SIG-M5 treated with dmso at 0.1 percent for 504 hours (cell line): ENCODE data around the gene CUBN.

Experiments used
- DNase-seq: peaks from one replicate; lab custom pipeline; 2025; ENCODE audit not compliant: unreplicated experiment; lab: John Stamatoyannopoulos, UW

Gene CUBN

GRCh38 chr10:17073725-17074540, 55.7 kb downstream of the CUBN start:
- DNase-seq: no peak

- no peak for DNase-seq
Observed at GRCh38 chr10:17068953-17069352, 60.7 kb downstream of the CUBN start.

GRCh38 chr10:17067376-17068264, 62.0 kb downstream of the CUBN start:
- no peak for DNase-seq

- no peak for DNase-seq
Observed at GRCh38 chr10:17066807-17067206, 62.8 kb downstream of the CUBN start.

- no peak for DNase-seq
Observed at GRCh38 chr10:17066000-17066399, 63.6 kb downstream of the CUBN start.

GRCh38 chr10:17065273-17065672, 64.3 kb downstream of the CUBN start:
- no peak for DNase-seq

- DNase-seq: no peak
Observed at GRCh38 chr10:17064435-17064834, 65.2 kb downstream of the CUBN start.

- no peak for DNase-seq
Observed at GRCh38 chr10:17062955-17063484, 66.6 kb downstream of the CUBN start.

GRCh38 chr10:17062493-17062892, 67.1 kb downstream of the CUBN start:
- DNase-seq: no peak

- no peak for DNase-seq
Observed at GRCh38 chr10:17062009-17062408, 67.6 kb downstream of the CUBN start.

GRCh38 chr10:17061418-17061817, 68.2 kb downstream of the CUBN start:
- DNase-seq: no peak

GRCh38 chr10:17060289-17060688, 69.3 kb downstream of the CUBN start:
- DNase-seq: no peak

- DNase-seq: no peak
Observed at GRCh38 chr10:17059197-17059688, 70.4 kb downstream of the CUBN start.

GRCh38 chr10:17058093-17058492, 71.5 kb downstream of the CUBN start:
- DNase-seq: no peak

- no peak for DNase-seq
Observed at GRCh38 chr10:17056781-17057428, 72.7 kb downstream of the CUBN start.

- DNase-seq: no peak
Observed at GRCh38 chr10:17053513-17053912, 76.1 kb downstream of the CUBN start.

- no peak for DNase-seq
Observed at GRCh38 chr10:17053061-17053460, 76.5 kb downstream of the CUBN start.

GRCh38 chr10:17051851-17052250, 77.8 kb downstream of the CUBN start:
- DNase-seq: no peak

- DNase-seq: no peak
Observed at GRCh38 chr10:17049195-17049594, 80.4 kb downstream of the CUBN start.

GRCh38 chr10:17047908-17048307, 81.7 kb downstream of the CUBN start:
- no peak for DNase-seq

GRCh38 chr10:17046989-17047388, 82.6 kb downstream of the CUBN start:
- no peak for DNase-seq
